Stimulated activated CD8-positive, alpha-beta memory T cell treated with anti-CD3 and anti-CD28 coated beads, Interleukin-7, amount 100 ng/mL, for 4 hours (primary cell): ENCODE measurements around the gene ZNF761.
"Not testable (repeated sequence)": the region's sequence is repeated elsewhere in the genome, so short reads cannot be mapped to it uniquely, and the experiment has no call there.

Experiments used
- DNase-seq, 2 donors: peaks; one replicate each; pipeline ENCODE4 v3.0.0-alpha.2; 2020; ENCODE audit warnings: low read depth in 2 of 2

Gene ZNF761

DNA sequence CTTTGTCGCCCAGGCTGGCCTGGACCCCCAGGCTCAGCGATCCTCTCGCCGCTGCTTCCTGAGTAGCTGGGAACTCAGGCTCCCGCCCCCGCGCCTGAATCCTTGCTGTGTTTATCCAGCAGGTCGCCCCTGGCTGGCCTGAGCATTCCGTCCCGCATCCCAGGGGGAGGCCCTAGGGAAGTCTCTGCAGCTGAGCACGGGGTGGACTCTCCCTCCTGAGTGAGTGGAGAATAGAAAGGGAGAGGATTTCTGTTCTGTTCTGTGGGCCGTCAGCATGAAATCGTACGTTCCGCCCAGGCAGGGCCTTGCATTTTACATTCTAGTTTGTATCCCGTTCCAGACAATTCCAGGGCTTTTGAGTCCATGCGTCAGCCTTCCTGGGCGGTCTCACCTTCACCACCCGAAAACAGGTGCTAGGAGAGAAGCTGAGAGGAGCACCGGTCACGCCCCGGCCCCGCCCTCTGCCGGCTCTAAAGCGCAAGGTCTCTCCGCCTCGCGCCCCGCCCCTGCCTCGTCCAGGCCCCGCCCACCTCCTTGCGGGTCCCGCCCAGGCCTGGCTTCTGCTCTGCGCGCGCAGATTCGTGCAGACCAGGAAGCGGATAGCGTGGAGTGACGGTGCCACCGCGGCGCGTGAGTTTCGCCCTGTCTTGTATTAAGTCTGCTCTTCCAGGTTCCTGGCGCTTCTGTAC, at the start of gene ZNF761:
Gene ZNF761 (plus strand): TSS at position 586 of the 689 bp plus-strand sequence. CDS start 15,285 bp downstream, outside the sequence.
- DNase-seq = peak; percentile 93 to 96

GRCh38 chr19:53388168-53388567, 43.6 kb upstream of the ZNF761 start:
- no peak for DNase-seq

GRCh38 chr19:53388904-53389303, 42.9 kb upstream of the ZNF761 start:
- DNase-seq = no peak

DNA sequence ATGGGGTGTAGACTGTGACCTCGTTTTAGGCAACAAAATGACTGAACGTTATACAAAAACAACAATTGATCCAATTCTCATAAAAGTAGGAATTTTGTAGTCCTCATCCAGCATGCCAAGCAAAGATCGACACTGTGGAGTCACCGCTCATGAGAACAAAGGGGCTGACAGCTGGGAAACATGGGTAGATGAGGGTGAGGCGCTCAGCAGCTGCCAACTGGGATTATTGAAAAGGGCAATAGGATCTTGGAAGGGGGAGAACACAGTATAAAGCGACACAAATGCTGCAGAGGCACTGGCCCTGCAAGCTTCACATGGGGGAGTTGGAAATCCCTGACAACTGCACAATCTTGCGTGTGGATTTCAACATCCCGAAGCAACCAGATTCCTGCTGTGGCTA, 42.2 kb upstream of the ZNF761 start:
- DNase-seq = no peak

GRCh38 chr19:53389978-53390377, 41.8 kb upstream of the ZNF761 start:
- DNase-seq = no peak

GRCh38 chr19:53394522-53394973, 37.2 kb upstream of the ZNF761 start:
- no peak for DNase-seq

GRCh38 chr19:53394974-53395839, 36.6 kb upstream of the ZNF761 start, which contains the start of gene ZNF765:
TSS of gene ZNF765 (plus strand) at chr19:53395149. CDS start at chr19:53398016, 2,867 bp downstream.
- peak; percentile 94 for DNase-seq

DNA sequence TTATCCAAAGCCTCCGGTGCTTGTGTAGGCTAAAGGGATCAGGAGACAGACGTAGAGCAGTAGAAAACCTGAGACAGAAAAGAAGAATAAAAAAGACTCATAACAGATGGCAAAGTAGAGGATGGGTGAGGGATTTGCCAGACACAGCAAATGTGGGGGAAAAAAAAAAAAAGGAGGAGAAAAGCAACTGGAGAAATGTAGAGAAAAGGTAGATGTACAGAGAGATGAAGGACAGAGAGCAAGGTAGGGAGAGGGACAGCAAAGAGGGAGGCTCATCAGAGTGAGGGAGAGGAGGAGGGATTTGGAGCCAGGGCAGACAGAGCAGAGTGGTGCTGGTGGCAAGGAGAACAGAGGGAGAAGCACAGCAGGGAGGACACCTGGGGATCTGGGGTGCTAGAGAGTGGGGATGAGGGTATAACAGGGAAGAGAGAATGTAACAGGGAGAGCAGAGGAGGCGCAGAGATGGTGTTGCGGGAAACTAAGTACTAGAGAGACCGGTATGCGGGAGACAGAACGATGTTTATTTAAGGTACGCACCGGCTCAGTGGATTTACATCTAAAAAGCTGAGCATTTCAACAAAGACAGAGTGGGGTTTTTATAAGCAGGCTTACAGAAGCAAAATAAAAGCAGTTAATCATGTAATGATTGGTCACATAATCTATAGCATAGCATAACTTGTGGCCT, 35.8 kb upstream of the ZNF761 start:
- not testable (repeated sequence) for DNase-seq

- DNase-seq = no peak
These were observed 35.3 kb upstream of the ZNF761 start for GRCh38 chr19:53396525-53396868.

DNA sequence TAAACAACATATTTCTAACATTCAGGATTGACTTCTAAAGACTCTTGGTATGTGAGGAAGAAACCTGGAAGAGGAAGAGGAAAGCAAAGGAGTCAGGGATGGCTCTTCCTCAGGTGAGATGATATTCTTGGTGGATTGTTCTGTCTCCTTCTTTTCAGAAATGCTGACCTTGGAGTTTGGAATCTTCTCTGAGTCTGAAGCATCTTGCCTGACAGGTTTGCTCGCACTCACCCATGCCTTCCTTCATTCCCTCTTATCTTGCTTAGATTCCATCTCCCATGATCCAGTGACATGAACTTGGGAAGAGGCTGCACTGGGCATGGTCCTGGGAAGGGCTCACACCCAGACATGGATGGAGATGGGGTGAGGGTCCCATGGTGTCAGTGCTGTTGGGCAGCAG, 33.9 kb upstream of the ZNF761 start:
- not testable (repeated sequence) for DNase-seq

GRCh38 chr19:53409505-53410204, 22.1 kb upstream of the ZNF761 start:
- DNase-seq = no peak

DNA sequence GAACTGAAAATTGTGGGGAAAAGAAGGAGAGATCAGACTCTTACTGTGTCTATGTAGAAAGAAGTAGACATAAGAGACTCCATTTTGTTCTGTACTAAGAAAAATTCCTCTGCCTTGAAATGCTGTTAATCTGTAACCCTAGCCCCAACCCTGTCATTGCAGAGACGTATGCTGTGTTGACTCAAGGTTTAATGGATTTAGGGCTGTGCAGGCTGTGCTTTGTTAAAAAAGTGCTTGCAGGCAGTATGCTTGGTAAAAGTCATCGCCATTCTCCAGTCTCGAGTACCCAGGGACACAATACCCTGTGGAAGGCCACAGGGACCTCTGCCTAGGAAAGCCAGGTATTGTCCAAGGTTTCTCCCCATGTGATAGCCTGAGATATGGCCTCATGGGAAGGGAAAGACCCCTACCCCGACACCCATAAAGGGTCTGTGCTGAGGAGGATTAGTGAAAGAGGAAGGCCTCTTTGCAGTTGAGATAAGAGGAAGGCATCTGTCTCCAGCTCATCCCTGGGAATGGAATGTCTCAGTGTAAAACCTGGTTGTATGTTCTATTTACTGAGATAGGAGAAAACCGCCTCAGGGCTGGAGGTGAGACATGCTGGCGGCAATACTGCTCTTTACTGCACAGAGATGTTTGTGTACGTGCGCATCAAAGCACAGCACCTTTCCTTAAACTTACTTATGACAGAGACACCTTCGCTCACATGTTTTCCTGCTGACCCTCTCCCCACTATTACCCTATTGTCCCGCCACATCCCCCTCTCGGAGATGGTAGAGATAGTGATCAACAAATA, 11.1 kb upstream of the ZNF761 start:
- not testable (repeated sequence) for DNase-seq

- DNase-seq = no peak
These were observed 9.2 kb upstream of the ZNF761 start for GRCh38 chr19:53422551-53422950.

DNA sequence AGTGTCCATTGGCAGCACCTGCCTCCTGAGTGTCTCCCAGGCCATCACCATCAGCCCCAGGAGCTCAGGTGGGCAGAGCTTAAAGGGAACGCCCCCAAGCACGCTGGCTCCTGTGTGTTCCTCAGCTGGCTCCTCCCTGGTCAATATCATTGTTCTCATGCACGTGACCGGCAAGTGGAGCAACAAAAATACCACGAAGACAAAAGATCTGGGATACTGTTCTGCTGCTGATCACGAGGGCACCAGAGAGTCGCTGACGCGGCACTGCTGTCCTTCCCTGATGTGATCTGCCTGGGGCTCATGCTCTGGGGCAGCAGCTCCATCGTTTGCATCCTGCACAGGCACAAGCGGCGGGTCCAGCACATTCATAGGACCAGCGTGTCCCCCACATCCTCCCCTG, 8.7 kb upstream of the ZNF761 start:
- DNase-seq = not testable (repeated sequence)

GRCh38 chr19:53423680-53424079, 8.1 kb upstream of the ZNF761 start:
- not testable (repeated sequence) for DNase-seq

DNA sequence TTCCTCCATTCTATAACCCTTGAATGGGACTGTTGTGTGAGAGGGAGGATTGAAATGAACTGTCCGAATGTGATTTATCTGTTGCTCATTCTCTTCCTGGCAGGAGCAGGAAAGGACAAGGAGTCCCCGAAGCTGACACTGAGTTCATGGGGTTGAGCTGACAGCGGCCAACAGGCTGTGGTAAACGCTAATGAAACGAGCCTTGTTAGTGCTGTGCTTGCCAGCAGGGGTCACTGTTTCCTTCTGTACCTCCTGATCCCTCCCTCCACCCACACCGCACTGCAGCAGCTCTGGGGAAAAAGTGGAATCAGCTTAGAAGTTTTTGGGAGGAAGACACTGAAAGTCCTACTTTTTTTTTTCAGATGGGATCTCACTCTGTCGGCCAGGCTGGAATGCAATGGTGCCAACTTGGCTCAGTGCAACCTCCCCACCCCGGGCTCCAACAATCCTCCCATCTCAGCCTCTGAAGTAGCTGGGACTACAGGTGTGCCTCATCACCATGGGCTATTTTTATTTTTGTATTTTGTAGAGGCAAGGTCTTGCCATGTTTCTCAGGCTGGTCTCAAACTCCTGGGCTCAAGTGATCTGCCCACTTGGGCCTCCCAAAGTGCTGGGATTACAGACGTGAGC, 6.7 kb upstream of the ZNF761 start:
- peak; percentile 43 to 55 for DNase-seq

- peak; percentile 3 to 5 for DNase-seq
These were observed 391 bp downstream of the ZNF761 start for GRCh38 chr19:53432088-53432661.

- not testable (repeated sequence) for DNase-seq
These were observed 12.0 kb downstream of the ZNF761 start for GRCh38 chr19:53443809-53444208.

- not testable (repeated sequence) for DNase-seq
These were observed 15.4 kb downstream of the ZNF761 start for GRCh38 chr19:53447196-53447595.

DNA sequence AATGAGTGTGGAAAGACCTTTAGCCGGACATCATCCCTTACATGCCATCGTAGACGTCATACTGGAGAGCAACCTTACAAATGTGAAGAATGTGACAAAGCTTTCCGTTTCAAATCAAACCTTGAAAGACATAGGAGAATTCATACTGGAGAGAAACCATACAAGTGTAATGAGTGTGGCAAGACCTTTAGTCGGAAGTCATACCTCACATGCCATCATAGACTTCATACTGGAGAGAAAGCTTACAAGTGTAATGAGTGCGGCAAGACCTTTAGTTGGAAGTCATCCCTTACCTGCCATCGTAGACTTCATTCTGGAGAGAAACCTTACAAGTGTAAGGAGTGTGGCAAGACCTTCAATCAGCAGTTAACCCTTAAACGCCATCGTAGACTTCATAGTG, 24.0 kb downstream of the ZNF761 start:
- DNase-seq = no peak
